ENCODE data around the gene GABRR2.

DNA sequence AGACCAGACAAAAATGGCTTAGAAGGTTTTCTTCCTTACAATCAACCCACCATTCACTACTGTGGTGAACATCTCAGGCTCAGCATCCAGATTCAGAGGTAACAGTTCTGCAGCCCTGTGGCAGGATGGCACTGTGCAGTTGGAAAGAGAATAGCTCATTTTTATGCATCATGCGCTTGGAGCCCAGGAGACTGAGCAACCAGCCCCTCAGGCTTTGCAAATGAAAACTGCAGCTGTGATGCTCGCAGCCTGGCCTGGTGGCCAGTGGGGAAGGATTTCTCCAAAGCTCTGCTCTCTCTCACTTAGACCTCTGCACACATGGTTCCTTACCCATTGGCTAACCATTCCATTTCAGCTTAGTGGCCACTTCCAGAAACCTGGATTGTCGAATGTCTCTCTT is 45.8 kb downstream of the GABRR2 start:
- TF ChIP-seq TBL1XR1 (IDR thresholded peaks at IDR 0.05; ENCODE audit: low read depth, low read length) (no peak), ZNF384 (IDR thresholded peaks at IDR 0.05; ENCODE audit: borderline replicate concordance, low read depth, low read length) (no peak), POLR2AphosphoS5 (IDR thresholded peaks at IDR 0.05; ENCODE audit: low read length) (no peak), NR2F1 (conservative IDR thresholded peaks at IDR 0.05) (no peak), BCL3 (IDR thresholded peaks at IDR 0.05; ENCODE audit: borderline replicate concordance, insufficient read depth, low read depth, low read length, poor library complexity, severe bottlenecking) (no peak), PML (IDR thresholded peaks at IDR 0.05; ENCODE audit: low read length) (no peak), CEBPB (IDR thresholded peaks at IDR 0.05; ENCODE audit: borderline replicate concordance in 1 of 2, low read depth in 2 of 2, low read length in 2 of 2) (no peak), EZH2 (IDR thresholded peaks at IDR 0.05; ENCODE audit: borderline replicate concordance, control insufficient read depth, low read depth, low read length) (no peak), ZBED1 (IDR thresholded peaks at IDR 0.05; ENCODE audit: borderline replicate concordance) (no peak), RAD51 (IDR thresholded peaks at IDR 0.05) (no peak)
- TF ChIP-seq, protein P1, sequence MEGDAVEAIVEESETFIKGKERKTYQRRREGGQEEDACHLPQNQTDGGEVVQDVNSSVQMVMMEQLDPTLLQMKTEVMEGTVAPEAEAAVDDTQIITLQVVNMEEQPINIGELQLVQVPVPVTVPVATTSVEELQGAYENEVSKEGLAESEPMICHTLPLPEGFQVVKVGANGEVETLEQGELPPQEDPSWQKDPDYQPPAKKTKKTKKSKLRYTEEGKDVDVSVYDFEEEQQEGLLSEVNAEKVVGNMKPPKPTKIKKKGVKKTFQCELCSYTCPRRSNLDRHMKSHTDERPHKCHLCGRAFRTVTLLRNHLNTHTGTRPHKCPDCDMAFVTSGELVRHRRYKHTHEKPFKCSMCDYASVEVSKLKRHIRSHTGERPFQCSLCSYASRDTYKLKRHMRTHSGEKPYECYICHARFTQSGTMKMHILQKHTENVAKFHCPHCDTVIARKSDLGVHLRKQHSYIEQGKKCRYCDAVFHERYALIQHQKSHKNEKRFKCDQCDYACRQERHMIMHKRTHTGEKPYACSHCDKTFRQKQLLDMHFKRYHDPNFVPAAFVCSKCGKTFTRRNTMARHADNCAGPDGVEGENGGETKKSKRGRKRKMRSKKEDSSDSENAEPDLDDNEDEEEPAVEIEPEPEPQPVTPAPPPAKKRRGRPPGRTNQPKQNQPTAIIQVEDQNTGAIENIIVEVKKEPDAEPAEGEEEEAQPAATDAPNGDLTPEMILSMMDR (IDR thresholded peaks at IDR 0.05 in 2 of 3, conservative IDR thresholded peaks at IDR 0.05 in 1 of 3; ENCODE audit: control insufficient read depth in 2 of 3, extremely low read depth in 1 of 3, insufficient read depth in 1 of 3, low read depth in 3 of 3, low read length in 3 of 3): no peak
- TF ChIP-seq, protein P2, sequence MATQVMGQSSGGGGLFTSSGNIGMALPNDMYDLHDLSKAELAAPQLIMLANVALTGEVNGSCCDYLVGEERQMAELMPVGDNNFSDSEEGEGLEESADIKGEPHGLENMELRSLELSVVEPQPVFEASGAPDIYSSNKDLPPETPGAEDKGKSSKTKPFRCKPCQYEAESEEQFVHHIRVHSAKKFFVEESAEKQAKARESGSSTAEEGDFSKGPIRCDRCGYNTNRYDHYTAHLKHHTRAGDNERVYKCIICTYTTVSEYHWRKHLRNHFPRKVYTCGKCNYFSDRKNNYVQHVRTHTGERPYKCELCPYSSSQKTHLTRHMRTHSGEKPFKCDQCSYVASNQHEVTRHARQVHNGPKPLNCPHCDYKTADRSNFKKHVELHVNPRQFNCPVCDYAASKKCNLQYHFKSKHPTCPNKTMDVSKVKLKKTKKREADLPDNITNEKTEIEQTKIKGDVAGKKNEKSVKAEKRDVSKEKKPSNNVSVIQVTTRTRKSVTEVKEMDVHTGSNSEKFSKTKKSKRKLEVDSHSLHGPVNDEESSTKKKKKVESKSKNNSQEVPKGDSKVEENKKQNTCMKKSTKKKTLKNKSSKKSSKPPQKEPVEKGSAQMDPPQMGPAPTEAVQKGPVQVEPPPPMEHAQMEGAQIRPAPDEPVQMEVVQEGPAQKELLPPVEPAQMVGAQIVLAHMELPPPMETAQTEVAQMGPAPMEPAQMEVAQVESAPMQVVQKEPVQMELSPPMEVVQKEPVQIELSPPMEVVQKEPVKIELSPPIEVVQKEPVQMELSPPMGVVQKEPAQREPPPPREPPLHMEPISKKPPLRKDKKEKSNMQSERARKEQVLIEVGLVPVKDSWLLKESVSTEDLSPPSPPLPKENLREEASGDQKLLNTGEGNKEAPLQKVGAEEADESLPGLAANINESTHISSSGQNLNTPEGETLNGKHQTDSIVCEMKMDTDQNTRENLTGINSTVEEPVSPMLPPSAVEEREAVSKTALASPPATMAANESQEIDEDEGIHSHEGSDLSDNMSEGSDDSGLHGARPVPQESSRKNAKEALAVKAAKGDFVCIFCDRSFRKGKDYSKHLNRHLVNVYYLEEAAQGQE (IDR thresholded peaks at IDR 0.05; ENCODE audit: low read depth, low read length): no peak
